ENCODE measurements around the gene TM4SF1. TPM values are rescaled to one million over a fixed set of nuclear protein-coding genes. Genes with fewer than 3 reads are reported as not detected.
A peak's percentile ranks its signal among the peaks of the same experiment; 100 is the strongest.

Gene TM4SF1
- total RNA-seq, 1 experiment from 2014 or later = 0.66 TPM

DNA sequence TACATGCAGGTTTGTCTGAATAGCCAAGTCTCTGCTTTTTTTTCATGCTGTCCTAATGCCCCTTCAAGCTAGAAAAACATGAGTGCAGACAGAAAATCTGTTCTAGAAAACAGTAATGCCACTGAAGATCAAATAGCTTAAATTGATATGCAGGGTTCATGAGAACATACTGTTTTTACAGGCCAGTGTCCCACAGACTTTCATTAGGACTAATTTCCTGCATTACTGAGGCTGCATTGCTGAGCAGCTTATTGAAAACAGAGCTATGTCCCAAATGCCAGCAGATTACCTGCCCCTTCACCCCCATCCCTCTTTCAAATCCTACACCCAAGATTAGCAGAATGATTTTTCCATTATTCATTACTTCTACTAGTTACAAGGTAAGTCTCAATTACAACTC lies 44.7 kb downstream of the TM4SF1 start:
- peaks cover 0 to 39% of the 10 kb centered on the region in 2 experiments; a peak in 2 of 4 replicates for H3K4me1 ChIP-seq (ENCODE audit: control insufficient read depth in 1 of 2, insufficient read depth in 2 of 2, low read length in 2 of 2)
- H3K36me3 ChIP-seq (ENCODE audit: control insufficient read depth in 1 of 2, insufficient read depth in 2 of 2, low read length in 2 of 2) = no peaks in the 10 kb centered on the region
- H4K20me1 ChIP-seq (ENCODE audit: insufficient read depth) = no peaks in the 10 kb centered on the region
- no peaks in the 10 kb centered on the region for H3K9me2 ChIP-seq (ENCODE audit: insufficient read depth)
- H3K9me3 ChIP-seq (ENCODE audit: control insufficient read depth in 1 of 2, insufficient read depth in 1 of 2, low read depth in 1 of 2, low read length in 2 of 2) = no peaks in the 10 kb centered on the region
- H3K27ac ChIP-seq (ENCODE audit: low read depth, low read length) = no peak overlapping the region
- BruUV-seq (replicated peaks) = no TSS peak
- ChIA-PET CTCF (interaction anchor here (1.2 to 2.5 kb wide), 5 partner anchors 10 to 377 kb away, joined by 3 to 16 read pairs (median 5); no protein-coding TSS in a partner anchor), POLR2A (no interaction called here), RAD21 (ENCODE audit: low non-redundant PET in 1 of 2, low total read pairs in 2 of 2, uncharacterized antibody in 2 of 2, unreplicated experiment in 2 of 2) (interaction anchor here in 1 of 2 experiments (1.0 kb wide), 1 partner anchor 11 kb away, joined by 3 read pairs; no protein-coding TSS in a partner anchor)
- TF ChIP-seq FOSL1 (IDR thresholded peaks at IDR 0.05; ENCODE audit: low read depth) (no peak), RAD21 (IDR thresholded peaks at IDR 0.05; ENCODE audit: low read depth) (no peak), POLR2AphosphoS5 (IDR thresholded peaks at IDR 0.05; ENCODE audit: low read depth, low read length) (no peak), SRF (IDR thresholded peaks at IDR 0.05; ENCODE audit: low read depth) (no peak), EZH2phosphoT487 (IDR thresholded peaks at IDR 0.05; ENCODE audit: borderline replicate concordance) (no peak), CEBPB (IDR thresholded peaks at IDR 0.05; ENCODE audit: low read depth) (no peak)
- TF ChIP-seq, protein P1, sequence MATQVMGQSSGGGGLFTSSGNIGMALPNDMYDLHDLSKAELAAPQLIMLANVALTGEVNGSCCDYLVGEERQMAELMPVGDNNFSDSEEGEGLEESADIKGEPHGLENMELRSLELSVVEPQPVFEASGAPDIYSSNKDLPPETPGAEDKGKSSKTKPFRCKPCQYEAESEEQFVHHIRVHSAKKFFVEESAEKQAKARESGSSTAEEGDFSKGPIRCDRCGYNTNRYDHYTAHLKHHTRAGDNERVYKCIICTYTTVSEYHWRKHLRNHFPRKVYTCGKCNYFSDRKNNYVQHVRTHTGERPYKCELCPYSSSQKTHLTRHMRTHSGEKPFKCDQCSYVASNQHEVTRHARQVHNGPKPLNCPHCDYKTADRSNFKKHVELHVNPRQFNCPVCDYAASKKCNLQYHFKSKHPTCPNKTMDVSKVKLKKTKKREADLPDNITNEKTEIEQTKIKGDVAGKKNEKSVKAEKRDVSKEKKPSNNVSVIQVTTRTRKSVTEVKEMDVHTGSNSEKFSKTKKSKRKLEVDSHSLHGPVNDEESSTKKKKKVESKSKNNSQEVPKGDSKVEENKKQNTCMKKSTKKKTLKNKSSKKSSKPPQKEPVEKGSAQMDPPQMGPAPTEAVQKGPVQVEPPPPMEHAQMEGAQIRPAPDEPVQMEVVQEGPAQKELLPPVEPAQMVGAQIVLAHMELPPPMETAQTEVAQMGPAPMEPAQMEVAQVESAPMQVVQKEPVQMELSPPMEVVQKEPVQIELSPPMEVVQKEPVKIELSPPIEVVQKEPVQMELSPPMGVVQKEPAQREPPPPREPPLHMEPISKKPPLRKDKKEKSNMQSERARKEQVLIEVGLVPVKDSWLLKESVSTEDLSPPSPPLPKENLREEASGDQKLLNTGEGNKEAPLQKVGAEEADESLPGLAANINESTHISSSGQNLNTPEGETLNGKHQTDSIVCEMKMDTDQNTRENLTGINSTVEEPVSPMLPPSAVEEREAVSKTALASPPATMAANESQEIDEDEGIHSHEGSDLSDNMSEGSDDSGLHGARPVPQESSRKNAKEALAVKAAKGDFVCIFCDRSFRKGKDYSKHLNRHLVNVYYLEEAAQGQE (IDR thresholded peaks at IDR 0.05; ENCODE audit: low read depth) = no peak
- 0 out of 2 replicates have a peak, but pooled peaks have one; percentile 12 for ATAC-seq
- DNase-seq (ENCODE audit: low read depth, low spot score) = no peak
- peak overlapping the region; percentile 26 for H3K9ac ChIP-seq (ENCODE audit: low read length)
- H3K79me2 ChIP-seq (ENCODE audit: insufficient read depth, low read length) = no peaks in the 10 kb centered on the region
- no peaks in the 10 kb centered on the region for H3K27me3 ChIP-seq (ENCODE audit: insufficient read depth, low read length)
- intact Hi-C loops (cut with micrococcal nuclease) = no loop called here
- peak overlapping the region; percentile 52 for H3K4me2 ChIP-seq (ENCODE audit: low read length)
- H3K4me3 ChIP-seq (replicated peaks in 1 of 2; ENCODE audit: low read depth in 1 of 2, low read length in 2 of 2) = no peak overlapping the region
- H2AFZ ChIP-seq (ENCODE audit: low read depth, low read length, poor library complexity, severe bottlenecking) = peak overlapping the region; percentile 70
